Activated T-cell treated with anti-CD3 and anti-CD28 coated beads, Interleukin-2, amount 50 U/mL, for 4 hours (primary cell): ENCODE results near the gene ACIN1. TPM values are rescaled to one million over a fixed set of nuclear protein-coding genes. Genes with fewer than 3 reads are reported as not detected.

ENCODE experiments used
- ATAC-seq, 2 donors: fragments of 200-7000 bp; cut with Tn5 transposase; one replicate each; pipeline ENCODE4 v1.10.0; 2021
- DNase-seq: peaks from one replicate; pipeline ENCODE4 v3.0.0-alpha.2; 2020
- H3K27me3 Mint-ChIP-seq: one replicate; pipeline ENCODE4 v1.8.0; 2021; ENCODE audit warnings: low read depth, mixed read lengths
- H3K36me3 Mint-ChIP-seq: one replicate; pipeline ENCODE4 v1.8.0; 2022; ENCODE audit warnings: mixed read lengths; ENCODE audit not compliant: insufficient read depth
- H3K4me1 Mint-ChIP-seq: one replicate; pipeline ENCODE4 v1.8.0; 2021; ENCODE audit warnings: low read depth, mixed read lengths
- H3K4me3 Mint-ChIP-seq: one replicate; pipeline ENCODE4 v1.8.0; 2021; ENCODE audit warnings: mild to moderate bottlenecking, moderate library complexity, mixed read lengths
- H3K9me3 Mint-ChIP-seq: one replicate; pipeline ENCODE4 v1.8.0; 2021; ENCODE audit warnings: mixed read lengths
- total RNA-seq, 3 donors: library from RNA; stranded (reverse); gene quantifications; one replicate each; pipeline ENCODE4 v1.2.1, GENCODE V29; 2021

ACIN1 gene
- total RNA-seq, 3 donors from 2014 or later, result 195 to 200 (median 196) TPM

- no peak for ATAC-seq
- peak overlapping the region; percentile 97 for H3K4me3 Mint-ChIP-seq
- H3K27me3 Mint-ChIP-seq, result no peaks in the 10 kb centered on the region
- no peak for DNase-seq
- peaks cover 26% of the 10 kb centered on the region for H3K36me3 Mint-ChIP-seq
- H3K4me1 Mint-ChIP-seq, result peaks cover 37% of the 10 kb centered on the region
- H3K9me3 Mint-ChIP-seq, result no peaks in the 10 kb centered on the region
Observed at GRCh38 chr14:23070262-23071129, 24.4 kb downstream of the ACIN1 start.

DNA sequence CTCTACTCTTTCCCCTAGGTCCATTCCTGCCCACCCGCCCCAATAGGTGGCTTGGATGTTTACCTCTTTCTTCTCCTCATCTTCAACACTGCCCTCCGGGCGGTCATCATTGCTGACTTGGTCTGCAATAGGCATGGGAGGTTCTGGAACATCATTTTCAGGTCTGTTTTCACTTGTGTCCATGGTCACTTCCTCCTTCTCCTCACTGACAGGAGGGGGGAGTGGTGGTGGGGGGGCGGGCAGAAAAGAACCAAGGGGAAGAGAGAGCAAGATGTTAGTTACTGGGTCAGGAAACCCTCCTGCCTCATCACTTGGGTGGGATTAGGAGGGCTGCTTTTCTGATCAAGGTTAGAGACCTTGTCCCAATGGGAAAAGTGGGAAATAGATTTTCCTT is 25.5 kb downstream of the ACIN1 start:
- Mint-ChIP-seq H3K4me1 (peaks cover 35% of the 10 kb centered on the region), H3K36me3 (peaks cover 25% of the 10 kb centered on the region), H3K27me3 (no peaks in the 10 kb centered on the region), H3K9me3 (no peaks in the 10 kb centered on the region), H3K4me3 (peak overlapping the region; percentile 50)
- DNase-seq, result no peak
- ATAC-seq, result no peak

GRCh38 chr14:23068789-23069412 is 26.0 kb downstream of the ACIN1 start:
- ATAC-seq, result peak; percentile 71 to 80
- Mint-ChIP-seq H3K27me3 (no peaks in the 10 kb centered on the region), H3K4me1 (peaks cover 35% of the 10 kb centered on the region), H3K9me3 (no peaks in the 10 kb centered on the region), H3K4me3 (peak overlapping the region; percentile 51), H3K36me3 (peaks cover 29% of the 10 kb centered on the region)
- DNase-seq, result peak; percentile 62

DNA sequence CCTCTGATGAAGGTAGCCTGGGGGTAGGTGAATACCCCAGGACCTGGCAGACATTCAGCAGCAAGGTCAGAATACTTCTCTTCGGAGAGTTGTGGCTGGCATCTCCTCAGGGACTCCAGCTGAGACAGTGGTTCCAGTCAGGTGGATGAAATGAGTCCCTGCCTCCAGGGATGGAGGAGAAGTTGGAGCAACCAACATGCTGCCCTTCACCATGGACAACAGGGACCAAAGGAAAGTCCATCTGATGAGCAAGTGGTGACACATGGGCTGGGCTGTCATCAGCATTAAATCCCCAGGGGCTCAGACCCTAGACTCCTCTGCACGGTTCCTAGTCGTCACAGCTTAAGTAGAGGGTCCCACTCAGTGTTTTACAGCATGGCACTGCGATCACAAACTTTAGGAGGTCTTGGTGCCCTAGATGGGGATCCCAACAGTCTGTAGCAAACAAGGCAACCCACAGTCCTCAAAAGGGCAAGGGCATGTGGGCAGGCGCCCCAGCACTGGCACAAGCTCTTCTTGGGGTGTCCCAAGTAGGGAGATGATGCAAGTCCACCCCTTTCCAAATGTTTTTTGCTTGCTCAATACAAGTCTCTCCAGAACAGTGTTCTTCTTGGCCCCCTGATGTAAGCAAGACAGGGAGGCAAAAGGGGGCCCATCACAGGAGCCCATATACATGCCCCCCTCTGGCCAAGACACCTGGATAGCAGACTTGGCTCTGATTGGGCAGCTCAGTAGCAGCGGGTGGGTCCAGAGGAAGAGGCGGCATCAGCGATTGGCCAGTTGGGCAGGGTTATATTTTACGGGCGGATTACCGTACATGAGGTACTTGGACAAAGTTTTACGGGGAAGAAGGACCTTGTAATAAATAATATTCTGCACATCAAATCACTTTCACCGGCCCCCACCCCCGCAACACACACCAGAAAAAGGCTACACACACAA is 26.8 kb downstream of the ACIN1 start:
- Mint-ChIP-seq H3K27me3 (no peaks in the 10 kb centered on the region), H3K36me3 (peaks cover 34% of the 10 kb centered on the region), H3K4me3 (no peak overlapping the region), H3K9me3 (no peaks in the 10 kb centered on the region), H3K4me1 (peaks cover 35% of the 10 kb centered on the region)
- ATAC-seq, result no peak
- no peak for DNase-seq

- Mint-ChIP-seq H3K9me3 (no peaks in the 10 kb centered on the region), H3K4me3 (no peak overlapping the region), H3K4me1 (peaks cover 31% of the 10 kb centered on the region), H3K27me3 (no peaks in the 10 kb centered on the region), H3K36me3 (peaks cover 40% of the 10 kb centered on the region)
- no peak for ATAC-seq
- DNase-seq, result no peak
Observed at GRCh38 chr14:23066855-23067744, 27.8 kb downstream of the ACIN1 start.

DNA sequence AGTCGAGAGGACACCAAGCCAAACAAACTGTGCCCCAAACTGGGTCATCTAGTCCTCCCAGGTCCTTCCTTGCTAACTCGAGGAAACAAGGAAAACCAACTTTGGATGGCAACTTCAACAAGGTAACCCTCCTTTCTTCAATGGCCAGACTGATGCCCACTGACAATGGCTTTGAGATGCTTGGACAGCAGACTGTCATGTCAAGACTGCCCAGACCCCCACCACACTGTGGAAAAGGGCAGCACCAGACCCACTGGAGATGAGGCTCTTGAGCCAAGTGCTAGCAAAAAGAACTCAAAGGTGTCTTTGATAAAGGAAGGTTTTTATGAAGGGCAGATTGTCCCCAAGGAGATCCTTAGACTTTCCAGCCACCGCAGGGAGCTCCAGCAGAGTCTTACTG is 28.6 kb downstream of the ACIN1 start:
- H3K36me3 Mint-ChIP-seq, result peaks cover 39% of the 10 kb centered on the region
- ATAC-seq, result no peak
- no peaks in the 10 kb centered on the region for H3K9me3 Mint-ChIP-seq
- no peaks in the 10 kb centered on the region for H3K27me3 Mint-ChIP-seq
- H3K4me1 Mint-ChIP-seq, result peaks cover 23% of the 10 kb centered on the region
- DNase-seq, result no peak
- H3K4me3 Mint-ChIP-seq, result no peak overlapping the region

DNA sequence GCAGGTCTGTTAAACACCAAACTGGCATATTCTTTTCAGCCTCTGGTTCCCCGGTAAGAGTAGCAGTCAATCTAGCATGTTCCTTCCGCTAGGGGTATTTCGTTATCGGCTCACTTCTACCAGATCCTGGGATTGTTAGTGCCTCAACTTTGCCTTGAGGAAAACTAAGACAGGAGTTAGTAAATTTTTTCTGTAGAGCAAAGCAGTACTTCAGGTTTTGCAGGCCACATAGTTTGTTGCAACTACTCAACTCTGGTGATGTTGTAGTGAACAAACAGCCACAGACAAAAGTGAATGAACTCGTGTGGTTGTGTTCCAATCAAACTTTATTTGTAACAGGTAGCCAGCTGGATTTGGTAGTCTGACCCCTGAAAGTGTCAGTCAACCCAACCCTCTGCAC is 31.3 kb downstream of the ACIN1 start:
- Mint-ChIP-seq H3K9me3 (no peaks in the 10 kb centered on the region), H3K27me3 (no peaks in the 10 kb centered on the region), H3K4me3 (no peak overlapping the region), H3K36me3 (peaks cover 44% of the 10 kb centered on the region), H3K4me1 (peaks cover 8% of the 10 kb centered on the region)
- DNase-seq (no peak), ATAC-seq (no peak)

DNA sequence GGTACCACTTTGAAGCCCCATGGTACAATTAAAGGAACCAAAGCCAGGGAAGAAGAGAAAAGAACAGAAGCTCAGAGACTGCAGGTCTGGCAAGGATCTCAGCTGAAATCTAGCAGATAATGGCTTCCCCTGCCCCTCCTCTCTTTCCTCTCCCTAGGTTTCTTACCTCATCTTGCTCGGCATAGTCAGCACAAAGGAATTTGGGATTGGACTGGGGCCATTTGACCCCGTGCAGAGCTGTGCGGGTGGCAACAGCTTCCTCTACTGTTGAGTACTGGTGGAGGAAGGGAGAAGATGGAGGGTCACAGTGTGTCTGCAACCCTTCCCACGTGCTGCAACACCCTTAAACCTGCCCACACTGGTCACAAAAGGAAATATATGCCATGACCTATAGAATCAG is 32.9 kb downstream of the ACIN1 start:
- DNase-seq, result no peak
- Mint-ChIP-seq H3K36me3 (peaks cover 44% of the 10 kb centered on the region), H3K4me1 (peaks cover 11% of the 10 kb centered on the region), H3K4me3 (no peak overlapping the region), H3K9me3 (no peaks in the 10 kb centered on the region), H3K27me3 (no peaks in the 10 kb centered on the region)
- no peak for ATAC-seq

DNA sequence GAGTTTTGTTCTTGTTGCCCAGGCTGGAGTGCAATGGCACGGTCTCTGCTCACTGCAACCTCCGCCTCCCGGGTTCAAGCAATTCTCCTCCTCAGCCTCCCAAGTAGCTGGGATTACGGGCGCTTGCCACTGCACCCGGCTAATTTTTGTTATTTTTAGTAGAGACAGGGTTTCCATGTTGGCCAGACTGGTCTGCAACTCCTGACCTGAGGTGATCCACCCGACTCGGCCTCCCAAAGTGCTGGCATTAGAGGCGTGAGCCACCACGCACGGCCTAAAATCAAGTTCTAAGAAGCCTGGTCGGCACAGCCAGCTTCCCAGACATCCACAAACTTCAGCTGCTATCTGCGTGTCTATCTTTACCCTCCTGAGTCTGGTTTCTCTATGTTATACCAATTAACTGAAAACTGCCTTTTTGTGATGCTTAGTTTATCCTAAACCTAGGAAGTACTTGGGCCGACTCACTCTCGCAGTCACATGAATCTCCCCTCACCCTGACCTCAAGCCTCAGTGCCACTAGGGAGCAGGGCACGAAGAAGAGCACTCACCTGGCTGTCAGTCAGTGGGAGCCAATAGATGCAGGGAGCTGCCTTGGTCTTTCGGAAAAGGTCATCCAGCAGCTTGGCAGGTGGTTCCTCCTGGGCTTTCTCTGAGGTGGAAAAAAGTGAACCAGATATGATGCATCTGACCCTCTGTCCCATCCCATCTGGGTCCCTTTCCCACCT is 34.2 kb downstream of the ACIN1 start:
- Mint-ChIP-seq H3K36me3 (peaks cover 36% of the 10 kb centered on the region), H3K27me3 (peaks cover 2% of the 10 kb centered on the region), H3K9me3 (no peaks in the 10 kb centered on the region), H3K4me3 (no peak overlapping the region), H3K4me1 (peaks cover 19% of the 10 kb centered on the region)
- ATAC-seq, result no peak
- no peak for DNase-seq

GRCh38 chr14:23058654-23059504 is 36.1 kb downstream of the ACIN1 start:
- no peak for ATAC-seq
- Mint-ChIP-seq H3K27me3 (peaks cover 2% of the 10 kb centered on the region), H3K9me3 (no peaks in the 10 kb centered on the region), H3K36me3 (peaks cover 29% of the 10 kb centered on the region), H3K4me1 (peaks cover 17% of the 10 kb centered on the region), H3K4me3 (no peak overlapping the region)
- DNase-seq, result no peak

GRCh38 chr14:23057757-23058653 is 36.9 kb downstream of the ACIN1 start:
- DNase-seq, result peak; percentile 88
- Mint-ChIP-seq H3K4me3 (peak overlapping the region; percentile 84), H3K27me3 (peaks cover 2% of the 10 kb centered on the region), H3K36me3 (peaks cover 23% of the 10 kb centered on the region), H3K9me3 (no peaks in the 10 kb centered on the region), H3K4me1 (peaks cover 17% of the 10 kb centered on the region)
- peak; percentile 78 for ATAC-seq
